DOHH2 (cell line): ENCODE data around the gene GFY.

Source experiments
- H3F3A ChIP-seq: fragments of 200-600 bp; sonication (generic), shearing (Covaris generic); 2 replicates; pipeline ENCODE4 v1.6.0; 2016; ENCODE audit warnings: antibody characterized with exemption, mild to moderate bottlenecking; ENCODE audit not compliant: control insufficient read depth, insufficient read depth
- H3K27ac ChIP-seq: fragments of 200-600 bp; sonication (generic); 2 replicates; pipeline ENCODE4 v1.5.1; 2014; ENCODE audit warnings: low read depth, mild to moderate bottlenecking, low read length, moderate library complexity
- H3K27me3 ChIP-seq: fragments of 200-600 bp; sonication (generic); 2 replicates; pipeline ENCODE4 v1.6.1; 2014; ENCODE audit warnings: mild to moderate bottlenecking, low read length, mixed read lengths; ENCODE audit not compliant: control insufficient read depth
- H3K36me3 ChIP-seq: fragments of 200-600 bp; sonication (generic); 2 replicates; pipeline ENCODE4 v1.6.1; 2014; ENCODE audit warnings: mild to moderate bottlenecking, low read length, moderate library complexity, mixed read lengths; ENCODE audit not compliant: control insufficient read depth
- H3K4me1 ChIP-seq: fragments of 200-600 bp; sonication (generic); 2 replicates; pipeline ENCODE4 v1.6.1; 2014; ENCODE audit warnings: mild to moderate bottlenecking, low read length, mixed read lengths; ENCODE audit not compliant: control insufficient read depth
- H3K4me2 ChIP-seq: fragments of 200-600 bp; sonication (generic); 2 replicates; pipeline ENCODE4 v1.6.0; 2014; ENCODE audit warnings: mild to moderate bottlenecking, low read length, moderate library complexity
- H3K4me3 ChIP-seq: fragments of 200-600 bp; sonication (generic); 2 replicates; pipeline ENCODE4 v1.5.1; 2014; ENCODE audit warnings: mild to moderate bottlenecking, low read length, mixed read lengths
- H3K79me2 ChIP-seq: fragments of 200-600 bp; sonication (generic); 2 replicates; pipeline ENCODE4 v1.6.1; 2014; ENCODE audit warnings: mild to moderate bottlenecking, low read length, mixed read lengths; ENCODE audit not compliant: control insufficient read depth
- H3K9me2 ChIP-seq: fragments of 200-600 bp; sonication (generic); replicated peaks from 2 replicates; pipeline ENCODE4 v1.6.1; 2014; ENCODE audit warnings: mild to moderate bottlenecking, low read length, mixed read lengths; ENCODE audit not compliant: control insufficient read depth
- H3K9me3 ChIP-seq: fragments of 200-600 bp; sonication (generic); 2 replicates; pipeline ENCODE4 v1.6.1; 2014; ENCODE audit warnings: antibody characterized with exemption, low read length, mixed read lengths; ENCODE audit not compliant: control insufficient read depth, insufficient read depth
- H4K20me1 ChIP-seq: fragments of 200-600 bp; sonication (generic); 2 replicates; pipeline ENCODE4 v1.6.0; 2014; ENCODE audit warnings: low read depth, mild to moderate bottlenecking, antibody characterized with exemption, low read length, moderate library complexity; ENCODE audit not compliant: control insufficient read depth, insufficient read depth
- CTCF ChIP-seq: fragments of 200-600 bp; sonication (generic); IDR thresholded peaks from one replicate; pipeline ENCODE4 v1.5.1; 2014; ENCODE audit warnings: antibody characterized with exemption, mild to moderate bottlenecking, low read depth, low read length; ENCODE audit not compliant: poor library complexity, severe bottlenecking
- EZH2phosphoT487 ChIP-seq: fragments of 200-600 bp; sonication (generic); IDR thresholded peaks from 2 replicates; pipeline ENCODE4 v1.6.1; 2017; ENCODE audit warnings: borderline replicate concordance, mild to moderate bottlenecking, antibody characterized with exemption, low read length, moderate library complexity, mixed read lengths

GFY gene

GRCh38 chr19:49411681-49412326 lies 13.4 kb upstream of the GFY start:
- H3K27me3 ChIP-seq, result no peaks in the 10 kb centered on the region
- H3K36me3 ChIP-seq, result no peaks in the 10 kb centered on the region
- H3K27ac ChIP-seq, result no peak overlapping the region
- peak overlapping the region; percentile 5; the same call in 1 of the 2 replicates for H3K4me2 ChIP-seq
- H3K9me3 ChIP-seq, result no peaks in the 10 kb centered on the region
- peaks cover 73% of the 10 kb centered on the region for H3K4me1 ChIP-seq
- H3K4me3 ChIP-seq, result no peak overlapping the region
- H3K79me2 ChIP-seq, result no peaks in the 10 kb centered on the region
- H3F3A ChIP-seq, result peaks cover 19% of the 10 kb centered on the region; the same call in 1 of the 2 replicates
- no peaks in the 10 kb centered on the region for H4K20me1 ChIP-seq
- H3K9me2 ChIP-seq, result no peaks in the 10 kb centered on the region
- TF ChIP-seq EZH2phosphoT487, result no peak
- TF ChIP-seq CTCF, result no peak

GRCh38 chr19:49413348-49413747 lies 11.8 kb upstream of the GFY start:
- H3K9me2 ChIP-seq, result no peaks in the 10 kb centered on the region
- H4K20me1 ChIP-seq, result no peaks in the 10 kb centered on the region
- H3K4me1 ChIP-seq, result peaks cover 77% of the 10 kb centered on the region
- TF ChIP-seq CTCF (no peak), EZH2phosphoT487 (no peak)
- no peak overlapping the region for H3K27ac ChIP-seq
- H3F3A ChIP-seq, result peaks cover 14% of the 10 kb centered on the region; the same call in 1 of the 2 replicates
- no peaks in the 10 kb centered on the region for H3K36me3 ChIP-seq
- H3K9me3 ChIP-seq, result no peaks in the 10 kb centered on the region
- no peaks in the 10 kb centered on the region for H3K79me2 ChIP-seq
- no peak overlapping the region for H3K4me2 ChIP-seq
- no peak overlapping the region for H3K4me3 ChIP-seq
- no peaks in the 10 kb centered on the region for H3K27me3 ChIP-seq

GRCh38 chr19:49414256-49414655 lies 10.9 kb upstream of the GFY start:
- H3K9me2 ChIP-seq, result no peaks in the 10 kb centered on the region
- no peaks in the 10 kb centered on the region for H3K79me2 ChIP-seq
- no peaks in the 10 kb centered on the region for H3K36me3 ChIP-seq
- H3K4me2 ChIP-seq, result no peak overlapping the region
- peaks cover 13% of the 10 kb centered on the region; the same call in 1 of the 2 replicates for H3F3A ChIP-seq
- no peaks in the 10 kb centered on the region for H3K9me3 ChIP-seq
- H4K20me1 ChIP-seq, result no peaks in the 10 kb centered on the region
- H3K27ac ChIP-seq, result no peak overlapping the region
- TF ChIP-seq CTCF (no peak), EZH2phosphoT487 (no peak)
- H3K4me1 ChIP-seq, result peaks cover 71% of the 10 kb centered on the region
- no peak overlapping the region for H3K4me3 ChIP-seq
- H3K27me3 ChIP-seq, result peaks cover 2% of the 10 kb centered on the region; the same call in 1 of the 2 replicates
